T1000 (cell line): ENCODE results near the gene SRP54.
"Not testable (repeated sequence)": the region's sequence is repeated elsewhere in the genome, so short reads cannot be mapped to it uniquely, and the experiment has no call there.

Experiments
- DNase-seq: peaks from one replicate; lab custom pipeline; 2025; ENCODE audit warnings: mixed read lengths; lab: John Stamatoyannopoulos, UW

The SRP54 gene

GRCh38 chr14:34982421-34983147 is at the start of gene SRP54:
Gene SRP54 (plus strand): TSS chr14:34982992. CDS start chr14:34996710, 13,718 bp downstream.
- peak; percentile 95 for DNase-seq

GRCh38 chr14:34933301-34933700 is 49.5 kb upstream of the SRP54 start:
- no peak for DNase-seq

- no peak for DNase-seq
Measured at GRCh38 chr14:34935488-34935887, 47.3 kb upstream of the SRP54 start.

- DNase-seq: no peak
Measured at GRCh38 chr14:34937442-34937841, 45.4 kb upstream of the SRP54 start.

- no peak for DNase-seq
Measured at GRCh38 chr14:34937876-34938275, 44.9 kb upstream of the SRP54 start.

GRCh38 chr14:34943506-34943905 is 39.3 kb upstream of the SRP54 start:
- DNase-seq: no peak

GRCh38 chr14:34944744-34945143 is 38.0 kb upstream of the SRP54 start:
- DNase-seq: no peak

GRCh38 chr14:34946699-34947098 is 36.1 kb upstream of the SRP54 start:
- DNase-seq: no peak

- no peak for DNase-seq
Measured at GRCh38 chr14:34951286-34951685, 31.5 kb upstream of the SRP54 start.

- no peak for DNase-seq
Measured at GRCh38 chr14:34956931-34957330, 25.9 kb upstream of the SRP54 start.

GRCh38 chr14:34957771-34958286 is 25.0 kb upstream of the SRP54 start:
- DNase-seq: no peak

GRCh38 chr14:34962106-34962505 is 20.7 kb upstream of the SRP54 start:
- not testable (repeated sequence) for DNase-seq

- DNase-seq: no peak
Measured at GRCh38 chr14:34964977-34965764, 17.6 kb upstream of the SRP54 start.

GRCh38 chr14:34965912-34966311 is 16.9 kb upstream of the SRP54 start:
- no peak for DNase-seq

GRCh38 chr14:34966413-34966812 is 16.4 kb upstream of the SRP54 start:
- no peak for DNase-seq

- DNase-seq: no peak
Measured at GRCh38 chr14:34970665-34971064, 12.1 kb upstream of the SRP54 start.

GRCh38 chr14:34971381-34971780 is 11.4 kb upstream of the SRP54 start:
- DNase-seq: no peak

- DNase-seq: no peak
Measured at GRCh38 chr14:34971801-34972200, 11.0 kb upstream of the SRP54 start.

- DNase-seq: no peak
Measured at GRCh38 chr14:34978444-34978843, 4.3 kb upstream of the SRP54 start.

- no peak for DNase-seq
Measured at GRCh38 chr14:34980337-34980900, 2.4 kb upstream of the SRP54 start.

- no peak for DNase-seq
Measured at GRCh38 chr14:34981743-34982420, 910 bp upstream of the SRP54 start.

- DNase-seq: no peak
Measured at GRCh38 chr14:34983148-34983760, 462 bp downstream of the SRP54 start.
